Hypothalamus (tissue), 51 donors: ENCODE measurements around the gene USP4.

Source experiments
- DNase-seq, 51 donors: peaks; one replicate each; lab custom pipeline; 2025; lab: John Stamatoyannopoulos, UW

The USP4 gene

GRCh38 chr3:49298511-49298910 is 41.3 kb downstream of the USP4 start:
- DNase-seq, result no peak

- no peak for DNase-seq
Observed at GRCh38 chr3:49296781-49297411, 43.0 kb downstream of the USP4 start.

GRCh38 chr3:49295489-49296058 is 44.3 kb downstream of the USP4 start:
- DNase-seq, result no peak

- no peak for DNase-seq
Observed at GRCh38 chr3:49294343-49294742, 45.5 kb downstream of the USP4 start.

GRCh38 chr3:49283997-49284396 is 55.9 kb downstream of the USP4 start:
- no peak for DNase-seq

GRCh38 chr3:49279376-49279775 is 60.5 kb downstream of the USP4 start:
- no peak for DNase-seq

GRCh38 chr3:49278548-49278947 is 61.3 kb downstream of the USP4 start:
- DNase-seq, result no peak

- DNase-seq, result no peak
Observed at GRCh38 chr3:49277383-49277775, 62.5 kb downstream of the USP4 start.

- DNase-seq, result peak; percentile 7 to 86 (median 65)
Observed at GRCh38 chr3:49276475-49277382, 63.1 kb downstream of the USP4 start, which contains the start of gene C3orf62. C3orf62 (minus strand) TSS chr3:49277232; CDS start chr3:49276872, 360 bp downstream.

GRCh38 chr3:49273825-49274532 is 65.9 kb downstream of the USP4 start:
- no peak for DNase-seq

- DNase-seq, result no peak
Observed at GRCh38 chr3:49271047-49271446, 68.8 kb downstream of the USP4 start.

GRCh38 chr3:49270156-49270500 is 69.7 kb downstream of the USP4 start:
- no peak for DNase-seq

- no peak for DNase-seq
Observed at GRCh38 chr3:49269443-49270155, 70.3 kb downstream of the USP4 start.

- DNase-seq, result peak in 1 of 51 donors; percentile 16
Observed at GRCh38 chr3:49266410-49267095, 73.3 kb downstream of the USP4 start.

GRCh38 chr3:49265661-49266386 is 74.0 kb downstream of the USP4 start:
- no peak for DNase-seq

GRCh38 chr3:49263159-49263889 is 76.5 kb downstream of the USP4 start:
- DNase-seq, result no peak

- no peak for DNase-seq
Observed at GRCh38 chr3:49260806-49261324, 79.0 kb downstream of the USP4 start.

- no peak for DNase-seq
Observed at GRCh38 chr3:49257187-49257586, 82.7 kb downstream of the USP4 start.
